IPS-20b (cell line): ENCODE results near the gene CCDC85A.

Experiments
- H3K27ac ChIP-seq: one replicate; pipeline ENCODE4 v1.5.1; 2013; ENCODE audit warnings: low read length
- H3K27me3 ChIP-seq: 2 replicates; pipeline ENCODE4 v1.6.1; 2013; ENCODE audit warnings: mild to moderate bottlenecking, low read length, inconsistent platforms; ENCODE audit not compliant: insufficient read depth
- H3K36me3 ChIP-seq: 2 replicates; pipeline ENCODE4 v1.6.1; 2013; ENCODE audit warnings: low read depth, mild to moderate bottlenecking, inconsistent platforms, low read length, moderate library complexity; ENCODE audit not compliant: insufficient read depth
- H3K4me1 ChIP-seq: 2 replicates; pipeline ENCODE4 v1.6.1; 2013; ENCODE audit warnings: mild to moderate bottlenecking, control low read depth, inconsistent platforms, low read length, moderate library complexity; ENCODE audit not compliant: insufficient read depth
- H3K4me3 ChIP-seq: 2 replicates; pipeline ENCODE4 v1.5.1; 2013; ENCODE audit warnings: mild to moderate bottlenecking, low read length, inconsistent platforms
- H3K9ac ChIP-seq: 2 replicates; pipeline ENCODE4 v1.6.1; 2013; ENCODE audit warnings: low read depth, mild to moderate bottlenecking, inconsistent platforms, low read length, moderate library complexity
- H3K9me3 ChIP-seq: 2 replicates; pipeline ENCODE4 v1.6.1; 2013; ENCODE audit warnings: mild to moderate bottlenecking, low read depth, low read length, inconsistent platforms; ENCODE audit not compliant: insufficient read depth

CCDC85A gene

GRCh38 chr2:56379066-56379465 is 195.3 kb downstream of the CCDC85A start:
- Histone ChIP-seq H3K4me3 (no peak overlapping the region), H3K4me1 (no peaks in the 10 kb centered on the region; the same call in 1 of the 2 replicates), H3K27me3 (no peaks in the 10 kb centered on the region), H3K36me3 (no peaks in the 10 kb centered on the region), H3K9me3 (no peaks in the 10 kb centered on the region), H3K27ac (no peak overlapping the region), H3K9ac (no peak overlapping the region)

- Histone ChIP-seq H3K4me3 (no peak overlapping the region), H3K27ac (no peak overlapping the region), H3K36me3 (no peaks in the 10 kb centered on the region), H3K27me3 (no peaks in the 10 kb centered on the region), H3K9ac (no peak overlapping the region), H3K4me1 (peaks cover 4% of the 10 kb centered on the region; the same call in 1 of the 2 replicates), H3K9me3 (no peaks in the 10 kb centered on the region)
Measured at GRCh38 chr2:56380861-56381260, 197.1 kb downstream of the CCDC85A start.

GRCh38 chr2:56382466-56382865 is 198.7 kb downstream of the CCDC85A start:
- Histone ChIP-seq H3K36me3 (no peaks in the 10 kb centered on the region), H3K27ac (no peak overlapping the region), H3K27me3 (no peaks in the 10 kb centered on the region), H3K9me3 (no peaks in the 10 kb centered on the region), H3K4me3 (no peak overlapping the region), H3K4me1 (peaks cover 4% of the 10 kb centered on the region; the same call in 1 of the 2 replicates), H3K9ac (no peak overlapping the region)

- no peaks in the 10 kb centered on the region for H3K27me3 ChIP-seq
Measured at GRCh38 chr2:56386657-56387056, 202.9 kb downstream of the CCDC85A start.

GRCh38 chr2:56390644-56391043 is 206.9 kb downstream of the CCDC85A start:
- no peaks in the 10 kb centered on the region for H3K36me3 ChIP-seq
- H3K27ac ChIP-seq: no peak overlapping the region
- H3K27me3 ChIP-seq: no peaks in the 10 kb centered on the region
- H3K4me3 ChIP-seq: no peak overlapping the region
- H3K9me3 ChIP-seq: no peaks in the 10 kb centered on the region
- H3K4me1 ChIP-seq: no peaks in the 10 kb centered on the region
- no peak overlapping the region for H3K9ac ChIP-seq

More at GRCh38 chr2:56386657-56387056, 202.9 kb downstream of the CCDC85A start:
- Histone ChIP-seq H3K4me1 (peaks cover 4% of the 10 kb centered on the region; the same call in 1 of the 2 replicates), H3K9ac (no peak overlapping the region), H3K4me3 (no peak overlapping the region), H3K27ac (no peak overlapping the region), H3K36me3 (no peaks in the 10 kb centered on the region), H3K9me3 (no peaks in the 10 kb centered on the region)

DNA sequence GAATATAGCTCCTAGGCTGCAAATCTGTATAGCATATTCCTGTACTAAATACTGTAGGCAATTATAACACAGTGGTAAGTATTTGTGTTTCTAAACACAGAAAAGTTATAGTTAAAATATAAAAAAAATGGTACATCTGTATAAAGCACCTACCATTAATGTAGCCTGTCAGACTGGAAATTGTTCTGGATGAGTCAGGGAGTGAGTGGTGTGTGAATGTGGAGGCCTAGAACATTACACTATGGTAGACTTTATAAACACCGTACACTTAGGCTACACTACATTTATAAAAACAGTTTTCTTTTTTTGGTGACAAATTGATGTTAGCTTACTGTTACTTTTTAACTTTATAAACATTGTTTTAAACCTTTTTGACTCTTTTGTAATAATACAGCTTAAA is 226.3 kb downstream of the CCDC85A start:
- Histone ChIP-seq H3K9me3 (no peaks in the 10 kb centered on the region), H3K27ac (no peak overlapping the region), H3K4me1 (no peaks in the 10 kb centered on the region), H3K27me3 (no peaks in the 10 kb centered on the region), H3K9ac (no peak overlapping the region), H3K4me3 (no peak overlapping the region), H3K36me3 (no peaks in the 10 kb centered on the region)

GRCh38 chr2:56416500-56417176 is 232.8 kb downstream of the CCDC85A start:
- no peak overlapping the region for H3K9ac ChIP-seq
- no peak overlapping the region for H3K27ac ChIP-seq
- H3K36me3 ChIP-seq: no peaks in the 10 kb centered on the region
- no peak overlapping the region for H3K4me3 ChIP-seq
- no peaks in the 10 kb centered on the region for H3K27me3 ChIP-seq
- peaks cover 9% of the 10 kb centered on the region for H3K9me3 ChIP-seq
- H3K4me1 ChIP-seq: no peaks in the 10 kb centered on the region
